Aorta (tissue), 5 donors: ENCODE results near the gene MTCL1. TPM values are rescaled to one million over a fixed set of nuclear protein-coding genes. Genes with fewer than 3 reads are reported as not detected.

Experiments
- ATAC-seq: fragments of 200-7000 bp; cut with Tn5 transposase; one replicate; pipeline ENCODE4 v1.9.1; 2022; ENCODE audit warnings: moderate library complexity; ENCODE audit not compliant: low FRiP score
- DNase-seq, 2 donors: peaks; one replicate each; pipeline ENCODE4 v3.0.0-alpha.2; 2020
- H3K27ac ChIP-seq, 2 donors: one replicate each; pipeline ENCODE4 v1.5.1; 2013; ENCODE audit warnings: low read length in 2 of 2, mild to moderate bottlenecking in 2 of 2, moderate library complexity in 2 of 2, control low read depth in 1 of 2, inconsistent platforms in 1 of 2, low read depth in 1 of 2
- H3K27me3 ChIP-seq, 2 donors: one replicate each; pipeline ENCODE4 v1.6.1; 2013; ENCODE audit warnings: control low read depth in 1 of 2, low read length in 1 of 2, mild to moderate bottlenecking in 1 of 2, moderate library complexity in 1 of 2; ENCODE audit not compliant: insufficient read depth in 2 of 2, control insufficient read depth in 1 of 2
- H3K36me3 ChIP-seq, 2 donors: one replicate each; pipeline ENCODE4 v1.6.1; 2013; ENCODE audit warnings: control low read depth in 1 of 2, low read length in 1 of 2, mild to moderate bottlenecking in 1 of 2; ENCODE audit not compliant: insufficient read depth in 2 of 2, control insufficient read depth in 1 of 2
- H3K4me1 ChIP-seq, 2 donors: one replicate each; pipeline ENCODE4 v1.6.1; 2013; ENCODE audit warnings: low read length in 2 of 2, control low read depth in 1 of 2, mild to moderate bottlenecking in 1 of 2, moderate library complexity in 1 of 2; ENCODE audit not compliant: insufficient read depth in 2 of 2, control insufficient read depth in 1 of 2
- H3K4me3 ChIP-seq, 2 donors: one replicate each; pipeline ENCODE4 v1.5.1; 2013; ENCODE audit warnings: low read length in 2 of 2, control low read depth in 1 of 2, mild to moderate bottlenecking in 1 of 2
- H3K9me3 ChIP-seq: one replicate; pipeline ENCODE4 v1.6.1; 2013; ENCODE audit warnings: mild to moderate bottlenecking, low read length; ENCODE audit not compliant: control insufficient read depth
- WGBS, 2 donors: extraction: QIAGEN DNeasy Blood & Tissue Kit; methylation state at CpG; one replicate each; pipeline ENCODE4 v1.1.7; 2013; 5-methylcytosine and 5-hydroxymethylcytosine counted together
- intact Hi-C, 2 donors: fragments of 100-400 bp; cut with DNase I; formaldehyde crosslinking; loops; one replicate each; pipeline versions ENCODE4 v1.14.2 to v1.15.0; 2022
- long read RNA-seq, 2 donors: library from polyadenylated mRNA; unstranded; transcript quantifications; one replicate each; pipeline ENCODE4 v2.0.0, GENCODE V29; 2020 to 2021
- polyA plus RNA-seq, 2 donors: library from polyadenylated mRNA; stranded (reverse); fragments of 200-250 nt; gene quantifications; one replicate each; pipeline ENCODE4 v1.2.3, GENCODE V29; 2013
- total RNA-seq, 2 donors: library from RNA; stranded (reverse); fragmentation: NEBNext Ultra II Directional; extraction: Animal tissue kit (Norgen Biotek cat#: 25700); gene quantifications; one replicate each; pipeline ENCODE4 v1.2.1, GENCODE V29; 2021
- donor health status: healthy with polysubstance abuse.
- donor health status: Bipolar disorder and iron deficiency.
- donor health status: DM: no; HTN: no; CAD: no.
- donor health status: DM: no; HTN: no; CAD: no.
- donor health status: DM: yes; HTN: yes; CAD: no.

MTCL1 gene
- total RNA-seq = 10 to 100 TPM; 10.5 to 14.2 TPM
- polyA plus RNA-seq = 1 to 10 TPM in 1 of 2 donors, under 1 TPM in 1; 0.75 to 1.9 TPM
- long read RNA-seq, donor 1, partial matches to known transcripts = 5 of 12 reads
- long read RNA-seq, donor 1, other reads (novel, unspliced or antisense) = 7 of 12 reads
- long read RNA-seq, donor 2, partial matches to known transcripts = 4 of 5 reads
- long read RNA-seq, donor 2, other reads (novel, unspliced or antisense) = 0 of 5 reads

DNA sequence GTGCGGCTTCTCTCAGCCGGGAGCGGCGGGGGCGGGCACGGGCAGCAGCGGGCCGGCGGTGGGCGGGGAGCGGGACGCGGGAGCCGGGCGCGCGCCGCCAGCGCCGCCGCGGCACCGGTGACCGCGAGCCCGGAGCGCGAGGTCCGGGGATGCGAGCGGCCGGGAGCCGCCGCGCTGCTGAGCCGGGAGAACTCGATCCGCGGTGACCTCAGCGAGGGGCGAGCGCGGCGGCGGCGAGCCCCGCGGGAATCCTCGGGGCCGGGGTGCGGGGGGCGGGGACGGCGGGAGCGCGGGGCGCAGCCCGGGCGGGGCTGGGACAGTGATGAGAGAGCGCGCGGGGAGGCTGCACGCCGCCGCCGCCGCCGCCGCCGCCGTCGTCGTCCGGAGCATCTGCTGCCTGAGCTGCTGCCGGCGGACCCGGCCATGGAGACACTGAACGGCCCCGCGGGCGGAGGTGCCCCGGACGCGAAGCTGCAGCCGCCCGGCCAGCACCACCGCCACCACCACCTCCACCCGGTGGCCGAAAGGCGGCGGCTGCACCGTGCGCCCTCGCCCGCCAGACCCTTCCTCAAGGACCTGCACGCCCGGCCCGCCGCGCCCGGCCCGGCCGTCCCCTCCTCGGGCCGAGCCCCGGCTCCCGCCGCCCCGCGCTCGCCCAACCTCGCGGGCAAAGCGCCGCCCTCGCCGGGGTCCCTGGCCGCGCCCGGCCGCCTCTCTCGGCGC is at the start of gene MTCL1:
TSS of gene MTCL1 (plus strand) at position 319 of the 723 bp plus-strand sequence. CDS start at position 424, 105 bp downstream.
- WGBS, 2 donors = 0% methylated on average over 10 to 123 of the region's 123 CpGs
- ATAC-seq = no peak
- intact Hi-C loops = no loop called here
- H3K27ac ChIP-seq = peak within 1 kb of the TSS in 1 of 2 donors; percentile 65
- no peaks in the 10 kb centered on the region for H3K9me3 ChIP-seq
- H3K27me3 ChIP-seq = no peaks in the 10 kb centered on the region
- peak within 1 kb of the TSS; percentile 86 to 96 for H3K4me3 ChIP-seq
- DNase-seq = peak in 1 of 2 donors; percentile 81
- H3K4me1 ChIP-seq = no peaks in the 10 kb centered on the region
- no peaks in the 10 kb centered on the region for H3K36me3 ChIP-seq

- DNase-seq (no peak), ATAC-seq (no peak)
- no peak overlapping the region for H3K4me3 ChIP-seq
- intact Hi-C loops = no loop called here
- 78 to 83% methylated on average over 6 of the region's 6 CpGs for WGBS, 2 donors
- no peak overlapping the region for H3K27ac ChIP-seq
- no peaks in the 10 kb centered on the region for H3K4me1 ChIP-seq
- H3K36me3 ChIP-seq = no peaks in the 10 kb centered on the region
- no peaks in the 10 kb centered on the region for H3K27me3 ChIP-seq
- no peaks in the 10 kb centered on the region for H3K9me3 ChIP-seq
These were observed 49.1 kb upstream of the MTCL1 start for GRCh38 chr18:8656232-8656631.

- Histone ChIP-seq H3K27me3 (no peaks in the 10 kb centered on the region), H3K9me3 (no peaks in the 10 kb centered on the region), H3K4me3 (no peak overlapping the region), H3K4me1 (no peaks in the 10 kb centered on the region), H3K27ac (no peak overlapping the region), H3K36me3 (no peaks in the 10 kb centered on the region)
- no peak for ATAC-seq
- intact Hi-C loops = no loop called here
- 86 to 87% methylated on average over 14 of the region's 14 CpGs for WGBS, 2 donors
- DNase-seq = no peak
These were observed 48.1 kb upstream of the MTCL1 start for GRCh38 chr18:8657050-8657820.

GRCh38 chr18:8657873-8658470 is 47.4 kb upstream of the MTCL1 start:
- no peak for ATAC-seq

DNA sequence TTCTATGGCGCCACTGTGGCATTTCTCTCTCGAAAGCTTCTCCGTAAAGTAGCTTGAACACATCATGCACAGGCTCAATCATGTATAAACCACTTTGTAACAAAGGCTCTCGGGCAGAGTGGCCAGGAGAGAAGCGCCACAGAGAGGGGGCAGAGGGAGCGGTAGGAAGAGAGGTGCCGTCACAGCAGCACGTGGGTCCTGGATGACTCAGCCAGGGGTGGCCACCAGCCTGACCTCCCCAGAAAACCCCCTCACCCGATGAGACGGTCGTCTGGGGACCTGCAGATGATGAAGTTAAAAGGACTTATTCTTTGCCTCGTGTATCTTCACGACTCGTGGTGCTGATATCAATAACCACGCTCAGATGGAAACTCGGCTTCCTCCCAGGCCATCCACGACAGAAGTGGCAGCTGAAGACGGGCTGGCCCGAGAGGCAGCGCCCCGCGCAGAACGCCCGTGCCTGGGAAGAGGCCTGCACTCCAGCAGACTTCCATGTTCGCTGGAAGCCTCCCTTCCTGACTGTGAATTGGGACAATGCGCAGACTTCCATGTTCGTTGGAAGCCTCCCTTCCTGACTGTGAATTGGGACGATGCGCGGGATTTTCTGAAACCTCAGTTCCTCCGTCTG is 46.4 kb upstream of the MTCL1 start:
- Histone ChIP-seq H3K4me3 (no peak overlapping the region), H3K27me3 (no peaks in the 10 kb centered on the region), H3K27ac (no peak overlapping the region), H3K9me3 (no peaks in the 10 kb centered on the region), H3K36me3 (no peaks in the 10 kb centered on the region), H3K4me1 (no peaks in the 10 kb centered on the region)
- intact Hi-C loops = no loop called here
- DNase-seq = no peak
- no peak for ATAC-seq
- WGBS, 2 donors = 95 to 96% methylated on average over 31 of the region's 31 CpGs

More at GRCh38 chr18:8657873-8658470, 47.4 kb upstream of the MTCL1 start:
- 46 to 57% methylated on average over 14 of the region's 14 CpGs for WGBS, 2 donors
- no peaks in the 10 kb centered on the region for H3K4me1 ChIP-seq
- no peak overlapping the region for H3K27ac ChIP-seq
- DNase-seq = no peak
- H3K4me3 ChIP-seq = no peak overlapping the region
- intact Hi-C loops = no loop called here
- H3K9me3 ChIP-seq = no peaks in the 10 kb centered on the region
- no peaks in the 10 kb centered on the region for H3K36me3 ChIP-seq
- H3K27me3 ChIP-seq = no peaks in the 10 kb centered on the region

DNA sequence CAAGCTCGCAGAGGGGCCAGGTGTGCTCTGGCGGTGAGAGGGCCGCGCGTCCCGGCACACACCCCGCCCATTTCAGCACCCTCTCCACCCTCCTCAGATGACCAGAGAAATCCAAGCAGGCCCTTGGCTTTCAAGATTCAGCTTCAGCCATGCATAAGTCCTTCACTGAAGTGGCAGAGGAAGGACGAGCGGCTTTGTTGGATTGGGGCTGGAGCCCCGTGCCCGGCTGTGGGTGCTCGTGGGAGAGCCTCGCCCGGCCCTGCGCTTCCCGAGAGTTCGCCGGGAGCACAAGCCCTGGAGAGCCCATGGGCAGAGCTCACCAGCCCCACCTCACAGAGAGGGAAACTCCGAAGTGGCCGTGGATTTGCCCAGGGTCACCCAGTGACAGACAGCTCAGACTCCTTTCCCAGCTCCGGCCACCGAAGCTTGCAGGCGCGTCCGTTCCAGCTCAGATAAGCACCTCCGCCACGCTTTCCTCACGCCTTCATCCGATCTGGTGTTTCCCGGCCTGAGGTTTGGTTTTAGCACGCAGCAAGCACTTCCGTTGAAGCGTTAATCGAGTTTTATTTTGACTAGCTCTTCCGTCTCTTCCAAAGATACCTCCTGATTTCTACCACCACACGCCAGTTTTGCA is 45.6 kb upstream of the MTCL1 start:
- H3K36me3 ChIP-seq = no peaks in the 10 kb centered on the region
- no peaks in the 10 kb centered on the region for H3K27me3 ChIP-seq
- no peaks in the 10 kb centered on the region for H3K9me3 ChIP-seq
- no peak overlapping the region for H3K27ac ChIP-seq
- ATAC-seq (no peak), DNase-seq (no peak)
- intact Hi-C loops = no loop called here
- WGBS, 2 donors = 93 to 94% methylated on average over 36 of the region's 36 CpGs
- no peak overlapping the region for H3K4me3 ChIP-seq
- H3K4me1 ChIP-seq = no peaks in the 10 kb centered on the region

DNA sequence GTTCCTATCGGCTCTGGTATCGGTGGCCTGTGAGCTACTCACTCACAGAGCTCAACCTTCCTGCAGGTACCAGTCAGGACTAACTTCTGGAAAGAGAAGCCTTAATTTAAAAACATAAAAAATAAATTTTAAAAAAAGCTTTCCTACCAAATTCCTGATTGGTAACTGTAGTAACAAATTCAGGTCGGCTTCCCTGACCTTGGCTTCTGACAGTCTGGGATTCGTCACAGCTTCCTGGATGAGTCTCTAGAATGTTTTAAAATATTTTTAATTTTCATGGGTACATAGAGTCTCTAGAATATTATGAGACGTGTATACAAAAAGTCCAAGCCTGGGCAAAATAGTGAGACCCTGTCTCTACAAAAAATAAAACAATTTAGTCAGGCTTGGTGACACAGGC is 45.0 kb upstream of the MTCL1 start:
- H3K4me1 ChIP-seq = no peaks in the 10 kb centered on the region
- H3K27me3 ChIP-seq = no peaks in the 10 kb centered on the region
- no peak overlapping the region for H3K4me3 ChIP-seq
- 92 to 93% methylated on average over 5 of the region's 5 CpGs for WGBS, 2 donors
- H3K27ac ChIP-seq = no peak overlapping the region
- no peaks in the 10 kb centered on the region for H3K9me3 ChIP-seq
- ATAC-seq (no peak), DNase-seq (no peak)
- intact Hi-C loops = no loop called here
- no peaks in the 10 kb centered on the region for H3K36me3 ChIP-seq
